NB4 (cell line): ENCODE results near the gene EPB41L5.

Source experiments
- DNase-seq: peaks from one replicate; pipeline ENCODE4 v3.0.0; 2010; ENCODE audit warnings: low read depth
- H3K4me3 ChIP-seq: one replicate; pipeline ENCODE4 v1.5.1; 2011; ENCODE audit warnings: mild to moderate bottlenecking, low read depth, low read length, moderate library complexity
- CTCF ChIP-seq: IDR thresholded peaks from one replicate; pipeline ENCODE4 v1.5.1; 2012; ENCODE audit warnings: low read depth, low read length
- MAX ChIP-seq: IDR thresholded peaks from 2 replicates; pipeline ENCODE4 v1.6.1; 2011; ENCODE audit warnings: low read depth, low read length
- MYC ChIP-seq: IDR thresholded peaks from 2 replicates; pipeline ENCODE4 v1.6.1; 2011; ENCODE audit warnings: low read depth, low read length
- POLR2A ChIP-seq: IDR thresholded peaks from 2 replicates; pipeline ENCODE4 v1.6.1; 2011; ENCODE audit warnings: mild to moderate bottlenecking; ENCODE audit not compliant: insufficient read length; ENCODE audit errors: extremely low read depth

EPB41L5 gene

GRCh38 chr2:120224735-120225548 lies 212.1 kb downstream of the EPB41L5 start:
- DNase-seq = no peak
- TF ChIP-seq POLR2A (no peak), MAX (no peak), MYC (no peak), CTCF (no peak)
- no peak overlapping the region for H3K4me3 ChIP-seq

- no peak for DNase-seq
These were observed 212.7 kb downstream of the EPB41L5 start for GRCh38 chr2:120225549-120226065.

GRCh38 chr2:120226316-120226715 lies 213.4 kb downstream of the EPB41L5 start:
- DNase-seq = no peak
- no peak overlapping the region for H3K4me3 ChIP-seq
- TF ChIP-seq MAX (no peak), POLR2A (no peak), MYC (no peak), CTCF (no peak)

More at GRCh38 chr2:120225549-120226065, 212.7 kb downstream of the EPB41L5 start:
- TF ChIP-seq MYC = no peak
- TF ChIP-seq POLR2A = no peak
- TF ChIP-seq MAX = no peak
- TF ChIP-seq CTCF = no peak
- no peak overlapping the region for H3K4me3 ChIP-seq

GRCh38 chr2:120227111-120227991 lies 214.5 kb downstream of the EPB41L5 start:
- TF ChIP-seq POLR2A (no peak), CTCF (no peak), MYC (no peak), MAX (no peak)
- DNase-seq = no peak
- H3K4me3 ChIP-seq = no peak overlapping the region

GRCh38 chr2:120228503-120228902 lies 215.6 kb downstream of the EPB41L5 start:
- TF ChIP-seq CTCF (no peak), MAX (no peak), POLR2A (no peak), MYC (no peak)
- no peak overlapping the region for H3K4me3 ChIP-seq
- no peak for DNase-seq
